ENCODE measurements around the gene GMPPA. TPM values are rescaled to one million over a fixed set of nuclear protein-coding genes. Genes with fewer than 3 reads are reported as not detected.
A peak's percentile ranks its signal among the peaks of the same experiment; 100 is the strongest.

The GMPPA gene
- total RNA-seq, 2 experiments from 2014 or later, result 25.2 to 28.4 TPM

GRCh38 chr2:219460424-219460926, 38.2 kb upstream of the GMPPA start:
- Mint-ChIP-seq H3K4me1 (ENCODE audit: low read depth) (no peaks in the 10 kb centered on the region), H3K27ac (no peak overlapping the region), H3K36me3 (ENCODE audit: low read depth) (no peaks in the 10 kb centered on the region), H3K27me3 (ENCODE audit: low read depth) (no peaks in the 10 kb centered on the region), H3K9me3 (no peaks in the 10 kb centered on the region), H3K4me3 (no peak overlapping the region)
- DNase-seq, result no peak
- CTCF ChIA-PET, result interaction anchor here (0.5 to 2.0 kb wide), 3 partner anchors 35 to 1437 kb away, joined by 3 to 15 read pairs (median 4); a partner anchor contains a TSS
- intact Hi-C loops (cut with micrococcal nuclease), result no loop called here

DNA sequence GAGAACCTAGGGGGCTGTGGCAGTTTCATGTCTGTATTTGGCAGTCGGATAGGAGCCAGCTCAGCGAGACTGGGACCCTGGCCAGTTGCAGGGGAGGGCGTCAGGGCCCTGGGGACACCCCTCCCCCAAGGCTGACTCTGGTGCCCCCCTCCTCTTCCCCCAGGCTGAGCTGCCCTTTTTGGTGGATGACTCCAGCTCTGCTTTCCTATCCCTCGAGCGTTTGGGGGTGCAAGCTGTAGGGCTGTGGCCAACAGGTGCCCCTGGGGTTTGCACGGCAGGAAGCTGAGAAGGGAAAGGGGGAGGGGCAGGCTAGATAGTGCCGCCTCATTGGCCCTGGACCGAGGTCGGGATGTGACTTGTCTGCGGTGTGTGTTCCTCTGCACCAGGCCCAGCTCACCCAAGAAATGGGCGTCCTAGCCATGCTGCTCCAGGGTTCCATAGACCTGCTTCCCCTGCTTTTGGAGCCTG, 37.6 kb upstream of the GMPPA start:
- Mint-ChIP-seq H3K4me3 (no peak overlapping the region), H3K27me3 (ENCODE audit: low read depth) (no peaks in the 10 kb centered on the region), H3K4me1 (ENCODE audit: low read depth) (no peaks in the 10 kb centered on the region), H3K9me3 (no peaks in the 10 kb centered on the region), H3K36me3 (ENCODE audit: low read depth) (no peaks in the 10 kb centered on the region), H3K27ac (no peak overlapping the region)
- CTCF ChIA-PET, result interaction anchor here (0.5 to 2.0 kb wide), 3 partner anchors 35 to 1437 kb away, joined by 3 to 15 read pairs (median 4); a partner anchor contains a TSS
- peak; percentile 37 for DNase-seq
- intact Hi-C loops (cut with micrococcal nuclease), result no loop called here

DNA sequence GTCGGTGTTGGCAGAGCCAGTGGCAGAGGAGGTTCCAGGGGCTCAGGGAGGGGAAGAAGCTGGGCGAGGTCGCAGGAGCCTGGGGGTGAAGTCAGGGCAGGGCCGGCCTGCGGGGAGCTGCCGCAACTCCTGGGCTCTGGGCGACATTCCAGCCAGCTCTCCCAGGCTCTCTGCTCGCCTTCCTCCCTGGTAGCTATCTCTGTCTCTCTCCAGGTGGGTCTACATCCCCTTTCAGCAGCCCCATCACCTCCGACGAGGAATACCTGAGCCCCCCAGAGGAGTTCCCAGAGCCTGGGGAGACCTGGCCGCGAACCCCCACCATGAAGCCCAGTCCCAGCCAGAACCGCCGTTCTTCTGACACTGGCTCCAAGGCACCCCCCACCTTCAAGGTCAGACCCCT, 37.0 kb upstream of the GMPPA start:
- CTCF ChIA-PET, result interaction anchor here (1.0 to 2.0 kb wide), 2 partner anchors 34 to 68 kb away, joined by 4 to 15 read pairs; a partner anchor contains a TSS
- Mint-ChIP-seq H3K27me3 (ENCODE audit: low read depth) (no peaks in the 10 kb centered on the region), H3K4me3 (no peak overlapping the region), H3K36me3 (ENCODE audit: low read depth) (no peaks in the 10 kb centered on the region), H3K9me3 (no peaks in the 10 kb centered on the region), H3K27ac (no peak overlapping the region), H3K4me1 (ENCODE audit: low read depth) (no peaks in the 10 kb centered on the region)
- intact Hi-C loops (cut with micrococcal nuclease), result no loop called here
- no peak for DNase-seq

GRCh38 chr2:219462349-219462748, 36.3 kb upstream of the GMPPA start:
- no peaks in the 10 kb centered on the region for H3K9me3 Mint-ChIP-seq
- no peaks in the 10 kb centered on the region for H3K4me1 Mint-ChIP-seq (ENCODE audit: low read depth)
- intact Hi-C loops (cut with micrococcal nuclease), result no loop called here
- H3K27ac Mint-ChIP-seq, result no peak overlapping the region
- no peaks in the 10 kb centered on the region for H3K27me3 Mint-ChIP-seq (ENCODE audit: low read depth)
- no peak for DNase-seq
- no peaks in the 10 kb centered on the region for H3K36me3 Mint-ChIP-seq (ENCODE audit: low read depth)
- CTCF ChIA-PET, result interaction anchor here (1.2 to 2.6 kb wide), 3 partner anchors 14 to 68 kb away, joined by 6 to 10 read pairs (median 7); no protein-coding TSS in a partner anchor
- no peak overlapping the region for H3K4me3 Mint-ChIP-seq

- CTCF ChIA-PET, result interaction anchor here (2.0 to 2.6 kb wide), 2 partner anchors 12 to 66 kb away, joined by 7 to 10 read pairs; no protein-coding TSS in a partner anchor
- Mint-ChIP-seq H3K27me3 (ENCODE audit: low read depth) (no peaks in the 10 kb centered on the region), H3K4me1 (ENCODE audit: low read depth) (no peaks in the 10 kb centered on the region), H3K27ac (no peak overlapping the region), H3K36me3 (ENCODE audit: low read depth) (no peaks in the 10 kb centered on the region), H3K4me3 (no peak overlapping the region), H3K9me3 (no peaks in the 10 kb centered on the region)
- no peak for DNase-seq
- intact Hi-C loops (cut with micrococcal nuclease), result no loop called here
Measured at GRCh38 chr2:219464286-219465032, 34.2 kb upstream of the GMPPA start.

DNA sequence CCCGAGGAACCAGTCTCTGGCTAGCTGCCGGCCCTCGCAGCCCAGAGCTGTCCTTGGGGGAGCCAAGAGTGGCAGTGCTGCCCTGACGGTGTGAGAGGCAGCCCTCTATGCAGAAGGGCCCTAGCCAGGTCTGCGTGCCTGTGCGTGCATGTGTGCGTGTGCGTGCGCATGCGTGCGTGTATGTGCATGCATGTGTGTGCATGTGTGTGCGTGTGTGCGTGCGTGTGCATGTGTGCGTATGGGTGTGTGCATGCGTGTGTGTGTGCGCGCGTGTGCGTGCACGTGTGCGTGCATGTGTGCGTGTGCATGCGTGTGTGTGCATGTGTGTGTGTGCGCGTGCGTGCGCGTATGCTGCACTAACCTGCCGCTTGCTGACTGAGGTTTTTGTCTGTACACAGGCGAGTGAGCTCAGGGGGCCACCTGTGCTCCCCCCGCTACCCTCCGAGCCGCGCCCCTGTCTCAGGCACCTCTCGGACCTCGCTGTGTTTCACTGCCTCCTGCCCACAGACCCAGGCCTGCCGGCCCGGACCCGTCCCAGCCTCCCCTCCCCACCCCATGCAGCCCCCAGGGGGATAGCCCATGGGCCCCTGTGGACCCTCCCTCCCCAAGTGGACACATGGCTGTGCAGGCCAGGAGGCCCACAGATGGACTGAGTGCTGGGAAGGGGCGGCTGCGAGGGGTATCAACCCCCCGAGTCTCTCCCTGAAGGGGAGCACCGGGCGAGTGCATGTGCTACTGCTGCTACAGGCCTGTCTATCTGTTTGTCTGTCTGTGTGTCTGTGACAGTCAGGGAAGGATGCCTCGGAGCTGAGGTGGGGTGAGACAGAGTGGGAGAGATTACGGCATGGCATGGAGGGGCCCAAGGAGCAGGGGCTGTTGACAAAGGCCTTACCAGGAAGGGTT, 32.8 kb upstream of the GMPPA start:
- Mint-ChIP-seq H3K36me3 (ENCODE audit: low read depth) (no peaks in the 10 kb centered on the region), H3K27ac (no peak overlapping the region), H3K4me3 (no peak overlapping the region), H3K9me3 (no peaks in the 10 kb centered on the region), H3K4me1 (ENCODE audit: low read depth) (no peaks in the 10 kb centered on the region), H3K27me3 (ENCODE audit: low read depth) (no peaks in the 10 kb centered on the region)
- DNase-seq, result no peak
- CTCF ChIA-PET, result interaction anchor here (1.0 kb wide), 1 partner anchor 10 kb away, joined by 3 read pairs; no protein-coding TSS in a partner anchor
- intact Hi-C loops (cut with micrococcal nuclease), result no loop called here

DNA sequence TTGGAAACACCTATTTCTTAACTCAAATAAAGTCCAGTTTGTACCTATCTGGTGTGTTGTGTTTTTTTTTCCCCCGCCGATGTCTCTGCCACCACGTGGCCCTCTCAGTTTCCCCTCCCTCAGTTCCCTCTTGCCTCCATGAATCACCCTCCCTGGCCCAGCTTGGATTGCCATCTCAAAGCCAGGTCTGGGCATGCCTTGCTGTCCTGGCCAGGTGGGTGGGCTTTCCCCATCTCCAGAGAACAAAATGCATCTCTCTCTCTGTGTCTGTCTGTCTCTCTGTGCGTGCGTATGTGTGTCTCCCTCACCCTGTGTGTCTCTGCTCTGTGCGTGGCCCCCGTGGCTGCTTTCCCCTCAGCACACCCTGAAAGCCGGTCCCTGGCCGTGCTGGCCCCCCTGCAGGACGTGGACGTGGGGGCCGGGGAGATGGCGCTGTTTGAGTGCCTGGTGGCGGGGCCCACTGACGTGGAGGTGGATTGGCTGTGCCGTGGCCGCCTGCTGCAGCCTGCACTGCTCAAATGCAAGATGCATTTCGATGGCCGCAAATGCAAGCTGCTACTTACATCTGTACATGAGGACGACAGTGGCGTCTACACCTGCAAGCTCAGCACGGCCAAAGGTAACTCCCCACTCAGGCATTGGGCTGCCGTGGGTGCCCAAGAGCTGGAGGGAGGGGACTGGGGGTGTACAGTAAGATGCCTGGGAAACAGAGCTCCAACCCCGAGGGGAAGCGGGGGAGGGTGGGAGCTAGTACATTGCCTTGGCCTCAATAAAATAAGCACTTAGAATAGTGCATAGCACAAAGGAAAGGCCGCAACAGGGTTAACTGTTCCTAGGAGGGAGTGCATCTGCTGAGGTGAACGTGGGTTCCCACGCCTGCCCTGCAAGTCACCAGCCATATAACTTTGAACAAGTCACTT, 31.6 kb upstream of the GMPPA start:
- CTCF ChIA-PET, result interaction anchor here (0.9 to 1.7 kb wide), 4 partner anchors 9 to 76 kb away, joined by 3 to 5 read pairs (median 4); no protein-coding TSS in a partner anchor

DNA sequence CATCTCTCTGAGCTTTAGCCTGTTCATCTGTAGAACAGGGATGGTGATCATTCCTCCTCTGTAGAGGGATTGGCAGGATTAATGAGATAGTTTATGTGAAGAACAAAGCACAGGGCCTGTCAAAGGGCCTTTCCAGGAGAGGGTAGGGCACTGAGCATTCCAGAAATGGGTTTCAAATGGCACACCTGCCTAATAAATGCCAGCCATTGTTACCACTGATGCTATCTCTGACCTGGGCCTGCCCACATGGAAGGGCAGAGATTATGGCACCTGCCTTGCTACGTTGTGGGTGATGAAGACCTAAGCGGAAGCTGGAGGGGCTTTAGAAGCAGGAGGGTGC, 31.0 kb upstream of the GMPPA start:
- intact Hi-C loops (cut with micrococcal nuclease), result no loop called here

More for the DNA sequence above, 31.6 kb upstream of the GMPPA start:
- Mint-ChIP-seq H3K4me1 (ENCODE audit: low read depth) (no peaks in the 10 kb centered on the region), H3K27me3 (ENCODE audit: low read depth) (no peaks in the 10 kb centered on the region), H3K27ac (no peak overlapping the region), H3K4me3 (no peak overlapping the region), H3K9me3 (no peaks in the 10 kb centered on the region), H3K36me3 (ENCODE audit: low read depth) (no peaks in the 10 kb centered on the region)
- intact Hi-C loops (cut with micrococcal nuclease), result no loop called here
- no peak for DNase-seq

DNA sequence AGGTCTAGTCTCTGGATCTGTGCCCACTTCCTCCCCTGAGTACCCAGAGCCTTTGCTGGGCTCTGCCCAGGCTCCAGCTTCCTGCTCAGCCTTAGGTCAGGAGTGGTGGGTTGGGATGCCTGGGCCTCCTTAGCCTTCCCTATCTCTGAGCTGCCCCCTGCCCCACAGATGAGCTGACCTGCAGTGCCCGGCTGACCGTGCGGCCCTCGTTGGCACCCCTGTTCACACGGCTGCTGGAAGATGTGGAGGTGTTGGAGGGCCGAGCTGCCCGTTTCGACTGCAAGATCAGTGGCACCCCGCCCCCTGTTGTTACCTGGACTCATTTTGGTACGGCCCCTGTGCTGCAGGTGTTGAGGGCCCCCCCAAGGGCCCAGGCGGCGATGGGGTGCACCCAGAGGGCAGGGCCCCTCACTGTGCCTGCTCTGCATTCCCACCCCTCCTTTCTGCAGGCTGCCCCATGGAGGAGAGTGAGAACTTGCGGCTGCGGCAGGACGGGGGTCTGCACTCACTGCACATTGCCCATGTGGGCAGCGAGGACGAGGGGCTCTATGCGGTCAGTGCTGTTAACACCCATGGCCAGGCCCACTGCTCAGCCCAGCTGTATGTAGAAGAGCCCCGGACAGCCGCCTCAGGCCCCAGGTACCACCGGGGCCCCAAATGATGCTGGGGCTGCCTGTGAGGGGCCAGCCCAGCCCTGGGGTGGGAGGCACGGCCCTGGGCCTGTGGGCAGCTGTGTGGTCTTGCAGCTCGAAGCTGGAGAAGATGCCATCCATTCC, 30.1 kb upstream of the GMPPA start:
- no peak for DNase-seq
- CTCF ChIA-PET, result interaction anchor here (1.7 kb wide), 1 partner anchor 61 kb away, joined by 5 read pairs; no protein-coding TSS in a partner anchor
- H3K27ac Mint-ChIP-seq, result no peak overlapping the region
- no peaks in the 10 kb centered on the region for H3K4me1 Mint-ChIP-seq (ENCODE audit: low read depth)
- no peak overlapping the region for H3K4me3 Mint-ChIP-seq
- intact Hi-C loops (cut with micrococcal nuclease), result no loop called here
- no peaks in the 10 kb centered on the region for H3K9me3 Mint-ChIP-seq
- H3K36me3 Mint-ChIP-seq (ENCODE audit: low read depth), result no peaks in the 10 kb centered on the region
- H3K27me3 Mint-ChIP-seq (ENCODE audit: low read depth), result no peaks in the 10 kb centered on the region

More for the DNA sequence above, 31.0 kb upstream of the GMPPA start:
- H3K27ac Mint-ChIP-seq, result no peak overlapping the region
- no peak for DNase-seq
- H3K27me3 Mint-ChIP-seq (ENCODE audit: low read depth), result no peaks in the 10 kb centered on the region
- no peaks in the 10 kb centered on the region for H3K36me3 Mint-ChIP-seq (ENCODE audit: low read depth)
- no peaks in the 10 kb centered on the region for H3K9me3 Mint-ChIP-seq
- CTCF ChIA-PET, result interaction anchor here (0.9 to 1.7 kb wide), 4 partner anchors 9 to 77 kb away, joined by 3 to 5 read pairs (median 4); no protein-coding TSS in a partner anchor
- no peaks in the 10 kb centered on the region for H3K4me1 Mint-ChIP-seq (ENCODE audit: low read depth)
- H3K4me3 Mint-ChIP-seq, result no peak overlapping the region

GRCh38 chr2:219469186-219469724, 29.4 kb upstream of the GMPPA start:
- intact Hi-C loops (cut with micrococcal nuclease), result no loop called here
- no peak overlapping the region for H3K4me3 Mint-ChIP-seq
- CTCF ChIA-PET, result interaction anchor here (1.4 kb wide), 1 partner anchor 60 kb away, joined by 7 read pairs; no protein-coding TSS in a partner anchor
- H3K27ac Mint-ChIP-seq, result no peak overlapping the region
- H3K4me1 Mint-ChIP-seq (ENCODE audit: low read depth), result no peaks in the 10 kb centered on the region
- no peaks in the 10 kb centered on the region for H3K9me3 Mint-ChIP-seq
- H3K27me3 Mint-ChIP-seq (ENCODE audit: low read depth), result no peaks in the 10 kb centered on the region
- no peak for DNase-seq
- no peaks in the 10 kb centered on the region for H3K36me3 Mint-ChIP-seq (ENCODE audit: low read depth)

All from activated naive CD4-positive, alpha-beta T cell treated with anti-CD3 and anti-CD28 coated beads for 36 hours (primary cell).